Measurements from ENCODE around the gene PARL. TPM values are rescaled to one million over a fixed set of nuclear protein-coding genes. Genes with fewer than 3 reads are reported as not detected.

Gene PARL
- polyA plus RNA-seq, 1 of the 3 experiments (the other 2 are of a cell fraction): 50.1 TPM

GRCh38 chr3:183870563-183870962 is 14.1 kb downstream of the PARL start:
- CTCF ChIA-PET: interaction anchor here (1.5 kb wide), 1 partner anchor 14 kb away, joined by 8 read pairs; the partner anchor contains the start of gene PARL
- Histone ChIP-seq H3F3A (replicated peaks; ENCODE audit: insufficient read depth) (no peaks in the 10 kb centered on the region), H3K4me1 (ENCODE audit: control insufficient read depth in 1 of 2, insufficient read depth in 2 of 2, low read depth in 1 of 2, low read length in 1 of 2) (no peaks in the 10 kb centered on the region), H3K9me2 (no peaks in the 10 kb centered on the region), H3K36me3 (replicated peaks in 1 of 2; ENCODE audit: control insufficient read depth in 1 of 2, insufficient read depth in 2 of 2, low read length in 1 of 2) (peaks cover 13 to 20% of the 10 kb centered on the region in 2 experiments), H3K27ac (ENCODE audit: low read depth in 2 of 2, low read length in 1 of 2) (no peak overlapping the region), H2AFZ (ENCODE audit: low read depth) (no peak overlapping the region), H3K9me3 (no peaks in the 10 kb centered on the region), H4K20me1 (ENCODE audit: insufficient read depth) (peaks cover 66% of the 10 kb centered on the region), H3K4me3 (ENCODE audit: low read depth in 2 of 2, low read length in 1 of 2) (no peak overlapping the region), H3K79me2 (ENCODE audit: insufficient read depth) (peaks cover 78% of the 10 kb centered on the region), H3K4me2 (no peak overlapping the region), H3K27me3 (ENCODE audit: insufficient read depth) (no peaks in the 10 kb centered on the region), H3K9ac (no peak overlapping the region)
- POLR2A ChIA-PET: no interaction called here
- WGBS (ENCODE audit: low lambda C conversion rate): 92% methylated on average over 3 of the region's 3 CpGs
- no peak for DNase-seq
- TF ChIP-seq, protein P1, sequence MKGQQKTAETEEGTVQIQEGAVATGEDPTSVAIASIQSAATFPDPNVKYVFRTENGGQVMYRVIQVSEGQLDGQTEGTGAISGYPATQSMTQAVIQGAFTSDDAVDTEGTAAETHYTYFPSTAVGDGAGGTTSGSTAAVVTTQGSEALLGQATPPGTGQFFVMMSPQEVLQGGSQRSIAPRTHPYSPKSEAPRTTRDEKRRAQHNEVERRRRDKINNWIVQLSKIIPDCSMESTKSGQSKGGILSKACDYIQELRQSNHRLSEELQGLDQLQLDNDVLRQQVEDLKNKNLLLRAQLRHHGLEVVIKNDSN (IDR thresholded peaks at IDR 0.05; ENCODE audit: borderline replicate concordance, low read depth): no peak
- TF ChIP-seq MXI1 (IDR thresholded peaks at IDR 0.05; ENCODE audit: low read depth, low read length): no peak
- TF ChIP-seq, protein P2, sequence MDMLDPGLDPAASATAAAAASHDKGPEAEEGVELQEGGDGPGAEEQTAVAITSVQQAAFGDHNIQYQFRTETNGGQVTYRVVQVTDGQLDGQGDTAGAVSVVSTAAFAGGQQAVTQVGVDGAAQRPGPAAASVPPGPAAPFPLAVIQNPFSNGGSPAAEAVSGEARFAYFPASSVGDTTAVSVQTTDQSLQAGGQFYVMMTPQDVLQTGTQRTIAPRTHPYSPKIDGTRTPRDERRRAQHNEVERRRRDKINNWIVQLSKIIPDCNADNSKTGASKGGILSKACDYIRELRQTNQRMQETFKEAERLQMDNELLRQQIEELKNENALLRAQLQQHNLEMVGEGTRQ (IDR thresholded peaks at IDR 0.05; ENCODE audit: borderline replicate concordance, low read depth, low read length): no peak
- no peak for TF ChIP-seq RCOR1 (IDR thresholded peaks at IDR 0.05; ENCODE audit: low read length)
- TF ChIP-seq SMC3 (IDR thresholded peaks at IDR 0.05; ENCODE audit: low read depth, low read length): no peak
- no peak for TF ChIP-seq SIN3A (IDR thresholded peaks at IDR 0.05; ENCODE audit: borderline replicate concordance, low read depth, low read length)
- no peak for TF ChIP-seq MEF2A (IDR thresholded peaks at IDR 0.05; ENCODE audit: borderline replicate concordance, low read depth)
- TF ChIP-seq GABPA (IDR thresholded peaks at IDR 0.05; ENCODE audit: low read depth): no peak
- no peak for TF ChIP-seq EP300 (IDR thresholded peaks at IDR 0.05; ENCODE audit: borderline replicate concordance in 1 of 2, low read depth in 1 of 2, low read length in 1 of 2)
- no peak for TF ChIP-seq FOSL2 (IDR thresholded peaks at IDR 0.05; ENCODE audit: borderline replicate concordance, low read depth)
- TF ChIP-seq TAF1 (IDR thresholded peaks at IDR 0.05; ENCODE audit: borderline replicate concordance, low read depth, low read length): no peak
- TF ChIP-seq, protein P3, sequence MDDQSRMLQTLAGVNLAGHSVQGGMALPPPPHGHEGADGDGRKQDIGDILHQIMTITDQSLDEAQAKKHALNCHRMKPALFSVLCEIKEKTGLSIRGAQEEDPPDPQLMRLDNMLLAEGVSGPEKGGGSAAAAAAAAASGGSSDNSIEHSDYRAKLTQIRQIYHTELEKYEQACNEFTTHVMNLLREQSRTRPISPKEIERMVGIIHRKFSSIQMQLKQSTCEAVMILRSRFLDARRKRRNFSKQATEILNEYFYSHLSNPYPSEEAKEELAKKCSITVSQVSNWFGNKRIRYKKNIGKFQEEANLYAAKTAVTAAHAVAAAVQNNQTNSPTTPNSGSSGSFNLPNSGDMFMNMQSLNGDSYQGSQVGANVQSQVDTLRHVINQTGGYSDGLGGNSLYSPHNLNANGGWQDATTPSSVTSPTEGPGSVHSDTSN (IDR thresholded peaks at IDR 0.05): no peak
- TF ChIP-seq CHD2 (IDR thresholded peaks at IDR 0.05; ENCODE audit: low read length, partially characterized antibody): no peak

GRCh38 chr3:183868796-183869195 is 15.9 kb downstream of the PARL start:
- ChIA-PET POLR2A (interaction anchor here (0.9 kb wide), 1 partner anchor 16 kb away, joined by 3 read pairs; no protein-coding TSS in a partner anchor), CTCF (interaction anchor here (1.2 kb wide), 1 partner anchor 16 kb away, joined by 4 read pairs; the partner anchor contains the start of gene PARL)
- WGBS (ENCODE audit: low lambda C conversion rate): 100% methylated on average over 1 of the region's 1 CpG

More at GRCh38 chr3:183868796-183869195, 15.9 kb downstream of the PARL start:
- no peak for DNase-seq
- H3F3A ChIP-seq (replicated peaks; ENCODE audit: insufficient read depth): no peaks in the 10 kb centered on the region
- no peaks in the 10 kb centered on the region for H3K4me1 ChIP-seq (ENCODE audit: control insufficient read depth in 1 of 2, insufficient read depth in 2 of 2, low read depth in 1 of 2, low read length in 1 of 2)
- TF ChIP-seq SMC3 (IDR thresholded peaks at IDR 0.05; ENCODE audit: low read depth, low read length) (no peak), MAX (IDR thresholded peaks at IDR 0.05; ENCODE audit: low read depth) (no peak), GATA2 (CRISPR knock-in tag; IDR thresholded peaks at IDR 0.05) (no peak)
- TF ChIP-seq, protein P4, sequence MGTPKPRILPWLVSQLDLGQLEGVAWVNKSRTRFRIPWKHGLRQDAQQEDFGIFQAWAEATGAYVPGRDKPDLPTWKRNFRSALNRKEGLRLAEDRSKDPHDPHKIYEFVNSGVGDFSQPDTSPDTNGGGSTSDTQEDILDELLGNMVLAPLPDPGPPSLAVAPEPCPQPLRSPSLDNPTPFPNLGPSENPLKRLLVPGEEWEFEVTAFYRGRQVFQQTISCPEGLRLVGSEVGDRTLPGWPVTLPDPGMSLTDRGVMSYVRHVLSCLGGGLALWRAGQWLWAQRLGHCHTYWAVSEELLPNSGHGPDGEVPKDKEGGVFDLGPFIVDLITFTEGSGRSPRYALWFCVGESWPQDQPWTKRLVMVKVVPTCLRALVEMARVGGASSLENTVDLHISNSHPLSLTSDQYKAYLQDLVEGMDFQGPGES (IDR thresholded peaks at IDR 0.05; ENCODE audit: low read depth, low read length): no peak
- no peak overlapping the region for H2AFZ ChIP-seq (ENCODE audit: low read depth)
- H3K27me3 ChIP-seq (ENCODE audit: insufficient read depth): no peaks in the 10 kb centered on the region
- no peak overlapping the region for H3K4me2 ChIP-seq
- no peak overlapping the region for H3K4me3 ChIP-seq (ENCODE audit: low read depth in 2 of 2, low read length in 1 of 2)
- no peaks in the 10 kb centered on the region for H3K9me3 ChIP-seq
- peaks cover 25% of the 10 kb centered on the region in 2 experiments for H3K36me3 ChIP-seq (replicated peaks in 1 of 2; ENCODE audit: control insufficient read depth in 1 of 2, insufficient read depth in 2 of 2, low read length in 1 of 2)
- no peak overlapping the region for H3K27ac ChIP-seq (ENCODE audit: low read depth in 2 of 2, low read length in 1 of 2)
- H3K9ac ChIP-seq: no peak overlapping the region
- H3K9me2 ChIP-seq: no peaks in the 10 kb centered on the region
- peaks cover 60% of the 10 kb centered on the region for H3K79me2 ChIP-seq (ENCODE audit: insufficient read depth)
- H4K20me1 ChIP-seq (ENCODE audit: insufficient read depth): peaks cover 52% of the 10 kb centered on the region

Data from SK-N-SH (cell line).